ENCODE data around the gene EVA1B. TPM values are rescaled to one million over a fixed set of nuclear protein-coding genes. Genes with fewer than 3 reads are reported as not detected.

EVA1B gene
- total RNA-seq, 6 experiments from 2014 or later, result 3.2 to 20.6 (median 5.1) TPM

DNA sequence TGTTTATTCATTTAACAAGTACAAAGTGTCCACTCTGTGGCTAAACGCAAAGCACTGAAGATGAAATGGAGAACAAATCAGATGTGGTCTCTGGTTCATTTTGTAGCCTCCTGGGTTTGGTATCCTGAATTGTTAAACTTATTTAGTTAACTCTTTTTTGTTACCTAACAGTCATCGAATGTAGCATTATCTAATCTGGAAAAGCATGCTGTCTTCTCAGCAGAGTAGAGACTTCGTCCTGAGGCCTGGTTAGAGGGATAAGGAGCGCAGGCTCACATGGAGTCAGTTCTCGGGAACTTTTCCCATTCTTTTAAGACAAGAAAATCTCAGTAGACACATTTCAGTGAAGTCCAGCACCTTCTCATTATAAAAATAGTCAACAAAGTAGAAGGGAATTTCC, 50.4 kb downstream of the EVA1B start:
- no peaks in the 10 kb centered on the region for H3K36me3 ChIP-seq
- H3K27ac ChIP-seq, result no peak overlapping the region
- TF ChIP-seq, protein P1, sequence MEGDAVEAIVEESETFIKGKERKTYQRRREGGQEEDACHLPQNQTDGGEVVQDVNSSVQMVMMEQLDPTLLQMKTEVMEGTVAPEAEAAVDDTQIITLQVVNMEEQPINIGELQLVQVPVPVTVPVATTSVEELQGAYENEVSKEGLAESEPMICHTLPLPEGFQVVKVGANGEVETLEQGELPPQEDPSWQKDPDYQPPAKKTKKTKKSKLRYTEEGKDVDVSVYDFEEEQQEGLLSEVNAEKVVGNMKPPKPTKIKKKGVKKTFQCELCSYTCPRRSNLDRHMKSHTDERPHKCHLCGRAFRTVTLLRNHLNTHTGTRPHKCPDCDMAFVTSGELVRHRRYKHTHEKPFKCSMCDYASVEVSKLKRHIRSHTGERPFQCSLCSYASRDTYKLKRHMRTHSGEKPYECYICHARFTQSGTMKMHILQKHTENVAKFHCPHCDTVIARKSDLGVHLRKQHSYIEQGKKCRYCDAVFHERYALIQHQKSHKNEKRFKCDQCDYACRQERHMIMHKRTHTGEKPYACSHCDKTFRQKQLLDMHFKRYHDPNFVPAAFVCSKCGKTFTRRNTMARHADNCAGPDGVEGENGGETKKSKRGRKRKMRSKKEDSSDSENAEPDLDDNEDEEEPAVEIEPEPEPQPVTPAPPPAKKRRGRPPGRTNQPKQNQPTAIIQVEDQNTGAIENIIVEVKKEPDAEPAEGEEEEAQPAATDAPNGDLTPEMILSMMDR (IDR thresholded peaks at IDR 0.05), result no peak
- no peak for TF ChIP-seq POLR2A (IDR thresholded peaks at IDR 0.05)
- WGBS (ENCODE audit: insufficient coverage, low coverage, low lambda C conversion rate, missing lambda C conversion rate), result 74% methylated on average over 5 of the region's 5 CpGs
- peaks cover 0 to 36% (median 8%) of the 10 kb centered on the region in 4 donors for H3K4me1 ChIP-seq
- no peaks in the 10 kb centered on the region for H3K9me3 ChIP-seq
- DNase-seq, result no peak
- no peak for ATAC-seq
- H3K4me3 ChIP-seq, result no peak overlapping the region
- intact Hi-C loops (cut with DNase I), result no loop called here
- no peaks in the 10 kb centered on the region for H3K27me3 ChIP-seq

Other genes starting within 250 kb of the EVA1B start
- gene TEKT2, start 239.6 kb downstream of the EVA1B start, total RNA-seq, result not detected
- gene ADPRS, start 234.8 kb downstream of the EVA1B start, total RNA-seq, result 10 to 100 TPM in 3 of 6 experiments, 1 to 10 TPM in 3; 9.1 to 30.7 (median 14.9) TPM
- under 1 TPM; 0.18 to 0.74 (median 0.52) TPM for gene COL8A2, start 198.4 kb downstream of the EVA1B start, total RNA-seq
- 10 to 100 TPM; 26.0 to 52.4 (median 30.9) TPM for gene TRAPPC3, start 174.2 kb downstream of the EVA1B start, total RNA-seq
- 10 to 100 TPM; 10.2 to 28.2 (median 15.8) TPM for gene MAP7D1, start 167.5 kb downstream of the EVA1B start, total RNA-seq
- gene THRAP3, start 99.2 kb downstream of the EVA1B start, total RNA-seq, result 10 to 100 TPM; 33.7 to 53.6 (median 40.7) TPM
- 1 to 10 TPM in 4 of 6 experiments, under 1 TPM in 2; 0.50 to 5.1 (median 1.2) TPM for gene SH3D21, start 17.3 kb downstream of the EVA1B start, total RNA-seq
- 10 to 100 TPM; 22.7 to 45.5 (median 29.0) TPM for gene STK40, start 62.3 kb upstream of the EVA1B start, total RNA-seq
- 10 to 100 TPM; 15.2 to 42.0 (median 22.3) TPM for gene LSM10, start 74.3 kb upstream of the EVA1B start, total RNA-seq
- gene OSCP1, start 126.8 kb upstream of the EVA1B start, total RNA-seq, result 1 to 10 TPM in 5 of 6 experiments, under 1 TPM in 1; 0.40 to 4.9 (median 1.7) TPM
- 10 to 100 TPM; 44.9 to 63.6 (median 55.1) TPM for gene MRPS15, start 140.7 kb upstream of the EVA1B start, total RNA-seq
- 10 to 100 TPM in 3 of 6 experiments, 1 to 10 TPM in 3; 4.1 to 14.0 (median 9.5) TPM for gene CSF3R, start 159.3 kb upstream of the EVA1B start, total RNA-seq